NCI-H1417 (cell line): Measurements from ENCODE around the gene CXCL1.

Experiments used
- DNase-seq, 3 experiments: peaks; one replicate each; lab custom pipeline; 2025; lab: John Stamatoyannopoulos, UW

CXCL1 gene

GRCh38 chr4:73869130-73870055 is at the start of gene CXCL1:
TSS of gene CXCL1 (plus strand) at chr4:73869393. CDS start at chr4:73869471, 78 bp downstream.
- DNase-seq = peak in 2 of 3 experiments; percentile 35 to 50

GRCh38 chr4:73821325-73821724 is 47.9 kb upstream of the CXCL1 start:
- no peak for DNase-seq

GRCh38 chr4:73822389-73822788 is 46.8 kb upstream of the CXCL1 start:
- no peak for DNase-seq

GRCh38 chr4:73822812-73823504 is 46.2 kb upstream of the CXCL1 start:
- DNase-seq = no peak

GRCh38 chr4:73823760-73824159 is 45.4 kb upstream of the CXCL1 start:
- no peak for DNase-seq

GRCh38 chr4:73828956-73829355 is 40.2 kb upstream of the CXCL1 start:
- DNase-seq = no peak

- DNase-seq = no peak
These were observed 37.6 kb upstream of the CXCL1 start for GRCh38 chr4:73831569-73831968.

- DNase-seq = no peak
These were observed 36.4 kb upstream of the CXCL1 start for GRCh38 chr4:73832651-73833237.

- DNase-seq = peak in 2 of 3 experiments; percentile 52 to 65
These were observed 32.6 kb upstream of the CXCL1 start, which contains the start of gene CXCL6 for GRCh38 chr4:73836373-73837279. TSS of gene CXCL6 (plus strand) at chr4:73836678. CDS start at chr4:73836751, 73 bp downstream.

- DNase-seq = no peak
These were observed 30.1 kb upstream of the CXCL1 start for GRCh38 chr4:73839071-73839470.

- no peak for DNase-seq
These were observed 29.5 kb upstream of the CXCL1 start for GRCh38 chr4:73839715-73840114.

GRCh38 chr4:73841243-73841925 is 27.8 kb upstream of the CXCL1 start:
- DNase-seq = no peak

GRCh38 chr4:73842696-73843095 is 26.5 kb upstream of the CXCL1 start:
- no peak for DNase-seq

- DNase-seq = no peak
These were observed 25.8 kb upstream of the CXCL1 start for GRCh38 chr4:73843369-73843768.

GRCh38 chr4:73844345-73844744 is 24.8 kb upstream of the CXCL1 start:
- DNase-seq = no peak

GRCh38 chr4:73844806-73845205 is 24.4 kb upstream of the CXCL1 start:
- no peak for DNase-seq

GRCh38 chr4:73847526-73848182 is 21.5 kb upstream of the CXCL1 start:
- DNase-seq = peak in 1 of 3 experiments; percentile 34

- no peak for DNase-seq
These were observed 20.9 kb upstream of the CXCL1 start for GRCh38 chr4:73848183-73848777.

GRCh38 chr4:73850261-73850970 is 18.8 kb upstream of the CXCL1 start:
- DNase-seq = peak in 2 of 3 experiments; percentile 13 to 26
